Breast epithelium (tissue), 4 donors: ENCODE data around the gene FANCD2. TPM values are rescaled to one million over a fixed set of nuclear protein-coding genes. Genes with fewer than 3 reads are reported as not detected.

Source experiments
- DNase-seq, 2 donors: peaks; one replicate each; pipeline ENCODE4 v3.0.0-alpha.2; 2019; ENCODE audit warnings: low spot score in 2 of 2
- H3K27ac ChIP-seq, 2 donors: fragments of 200-600 bp; sonication (generic) in 1 of 2; one replicate each; pipeline ENCODE4 v1.5.1; 2016 to 2019; ENCODE audit warnings: mild to moderate bottlenecking in 1 of 2
- H3K27me3 ChIP-seq, 2 donors: fragments of 200-600 bp; sonication (generic) in 1 of 2; one replicate each; pipeline versions ENCODE4 v1.5.1 to v1.6.0; 2017 to 2019; ENCODE audit warnings: control low read depth in 1 of 2, mild to moderate bottlenecking in 1 of 2
- H3K36me3 ChIP-seq: fragments of 200-600 bp; one replicate; pipeline ENCODE4 v1.5.1; 2019
- H3K4me1 ChIP-seq, 2 donors: fragments of 200-600 bp; sonication (generic); one replicate each; pipeline ENCODE4 v1.5.1; 2016 to 2019; ENCODE audit warnings: control low read depth in 1 of 2
- H3K4me3 ChIP-seq, 3 donors: fragments of 200-600 bp; sonication (generic); 1 replicate in 2 of 3; 2 replicates in 1 of 3; pipeline ENCODE4 v1.5.1; 2016 to 2019; ENCODE audit warnings: mild to moderate bottlenecking in 3 of 3, moderate library complexity in 2 of 3
- H3K9me3 ChIP-seq, 2 donors: fragments of 200-600 bp; sonication (generic) in 1 of 2; one replicate each; pipeline ENCODE4 v1.5.1; 2016 to 2019; ENCODE audit warnings: control low read depth in 1 of 2
- CTCF ChIP-seq, 3 donors: fragments of 450-650 bp; IDR thresholded peaks; one replicate each; pipeline ENCODE4 v1.5.1; 2016 to 2017; ENCODE audit warnings: antibody characterized with exemption in 3 of 3, mild to moderate bottlenecking in 3 of 3, moderate library complexity in 3 of 3
- POLR2A ChIP-seq: fragments of 450-650 bp; IDR thresholded peaks from one replicate; pipeline ENCODE4 v1.6.1; 2016; ENCODE audit warnings: antibody characterized with exemption, mild to moderate bottlenecking, moderate library complexity
- POLR2AphosphoS5 ChIP-seq, 3 donors: sonication (generic); formaldehyde crosslinking; IDR thresholded peaks; one replicate each; pipeline ENCODE4 v1.6.1; 2017; ENCODE audit warnings: antibody characterized with exemption in 3 of 3
- intact Hi-C: fragments of 100-400 bp; cut with DNase I; formaldehyde crosslinking; loops from one replicate; pipeline ENCODE4 v1.15.1; 2023; ENCODE audit warnings: low total_unique reads
- total RNA-seq, 3 donors: library from RNA; depleted of rRNA; stranded (reverse); fragments of >200 nt; gene quantifications; one replicate each; pipeline ENCODE4 v1.1.0, GENCODE V29; 2016

Gene FANCD2
- total RNA-seq, 3 donors from 2014 or later = 3.7 to 12.9 (median 6.2) TPM

- Histone ChIP-seq H3K27me3 (no peaks in the 10 kb centered on the region), H3K27ac (peak overlapping the region; percentile 79 to 88), H3K36me3 (no peaks in the 10 kb centered on the region), H3K9me3 (no peaks in the 10 kb centered on the region), H3K4me3 (peak overlapping the region; percentile 77 to 89 (median 83)), H3K4me1 (peaks cover 0 to 15% of the 10 kb centered on the region in 2 donors)
- TF ChIP-seq POLR2A (no peak), CTCF (IDR thresholded peaks at IDR 0.05) (no peak), POLR2AphosphoS5 (IDR thresholded peaks at IDR 0.05) (no peak)
- intact Hi-C loops = no loop called here
- no peak for DNase-seq
Observed at GRCh38 chr3:9986230-9986725, 40.0 kb upstream of the FANCD2 start.

GRCh38 chr3:9994086-9994844 is 32.0 kb upstream of the FANCD2 start:
- Histone ChIP-seq H3K27ac (peak overlapping the region; percentile 68 to 69), H3K27me3 (no peaks in the 10 kb centered on the region), H3K36me3 (no peaks in the 10 kb centered on the region), H3K4me3 (no peak overlapping the region), H3K4me1 (no peaks in the 10 kb centered on the region), H3K9me3 (no peaks in the 10 kb centered on the region)
- intact Hi-C loops = no loop called here
- no peak for TF ChIP-seq POLR2A
- TF ChIP-seq CTCF (IDR thresholded peaks at IDR 0.05) = no peak
- DNase-seq = peak in 1 of 2 donors; percentile 7

GRCh38 chr3:10000686-10001085 is 25.6 kb upstream of the FANCD2 start:
- H3K4me3 ChIP-seq = no peak overlapping the region
- no peaks in the 10 kb centered on the region for H3K4me1 ChIP-seq
- H3K36me3 ChIP-seq = no peaks in the 10 kb centered on the region
- no peak for TF ChIP-seq POLR2A
- TF ChIP-seq CTCF (IDR thresholded peaks at IDR 0.05) = no peak
- TF ChIP-seq POLR2AphosphoS5 (IDR thresholded peaks at IDR 0.05) = no peak
- intact Hi-C loops = no loop called here
- H3K27ac ChIP-seq = no peak overlapping the region
- no peaks in the 10 kb centered on the region for H3K27me3 ChIP-seq
- no peak for DNase-seq
- no peaks in the 10 kb centered on the region for H3K9me3 ChIP-seq

- no peak overlapping the region for H3K4me3 ChIP-seq
- DNase-seq = no peak
- TF ChIP-seq POLR2AphosphoS5 (IDR thresholded peaks at IDR 0.05) = no peak
- no peak for TF ChIP-seq POLR2A
- TF ChIP-seq CTCF (IDR thresholded peaks at IDR 0.05) = no peak
- H3K36me3 ChIP-seq = no peaks in the 10 kb centered on the region
- H3K9me3 ChIP-seq = no peaks in the 10 kb centered on the region
- H3K27ac ChIP-seq = no peak overlapping the region
- no peaks in the 10 kb centered on the region for H3K4me1 ChIP-seq
- no peaks in the 10 kb centered on the region for H3K27me3 ChIP-seq
- intact Hi-C loops = no loop called here
Observed at GRCh38 chr3:10002951-10003350, 23.3 kb upstream of the FANCD2 start.

GRCh38 chr3:10004506-10004905 is 21.7 kb upstream of the FANCD2 start:
- Histone ChIP-seq H3K4me3 (no peak overlapping the region), H3K27me3 (no peaks in the 10 kb centered on the region), H3K27ac (no peak overlapping the region), H3K9me3 (no peaks in the 10 kb centered on the region), H3K4me1 (peaks cover 4% of the 10 kb centered on the region in 2 donors), H3K36me3 (no peaks in the 10 kb centered on the region)
- intact Hi-C loops = no loop called here
- TF ChIP-seq POLR2AphosphoS5 (IDR thresholded peaks at IDR 0.05) (no peak), POLR2A (no peak), CTCF (IDR thresholded peaks at IDR 0.05) (no peak)
- peak in 1 of 2 donors; percentile 10 for DNase-seq
